HG03457 (cell line): ENCODE results near the gene ATP1A3.
"Not testable (repeated sequence)": the region's sequence is repeated elsewhere in the genome, so short reads cannot be mapped to it uniquely, and the experiment has no call there.

Source experiments
- ATAC-seq: cut with Tn5 transposase; IDR thresholded peaks from one replicate; pipeline ENCODE4 v1.9.1; 2021; ENCODE audit warnings: moderate number of reproducible peaks; ENCODE audit not compliant: unreplicated experiment

The ATP1A3 gene

GRCh38 chr19:41993612-41994483, at the start of gene ATP1A3:
Gene ATP1A3, minus strand, starts transcription at chr19:41994230. Its CDS starts 154 bp downstream, at chr19:41994076.
- no peak for ATAC-seq

GRCh38 chr19:42042455-42043170, 48.6 kb upstream of the ATP1A3 start:
- ATAC-seq: no peak

GRCh38 chr19:42040491-42040890, 46.5 kb upstream of the ATP1A3 start:
- not testable (repeated sequence) for ATAC-seq

GRCh38 chr19:42040031-42040430, 46.0 kb upstream of the ATP1A3 start:
- ATAC-seq: no peak

GRCh38 chr19:42038666-42039065, 44.6 kb upstream of the ATP1A3 start:
- no peak for ATAC-seq

- no peak for ATAC-seq
Measured at GRCh38 chr19:42037649-42038048, 43.6 kb upstream of the ATP1A3 start.

- ATAC-seq: not testable (repeated sequence)
Measured at GRCh38 chr19:42034640-42035391, 40.8 kb upstream of the ATP1A3 start.

- no peak for ATAC-seq
Measured at GRCh38 chr19:42033413-42033812, 39.4 kb upstream of the ATP1A3 start.

- ATAC-seq: no peak
Measured at GRCh38 chr19:42032431-42032830, 38.4 kb upstream of the ATP1A3 start.

- ATAC-seq: no peak
Measured at GRCh38 chr19:42030645-42031440, 36.8 kb upstream of the ATP1A3 start.

GRCh38 chr19:42028304-42029216, 34.5 kb upstream of the ATP1A3 start:
- no peak for ATAC-seq

- ATAC-seq: no peak
Measured at GRCh38 chr19:42024622-42025111, 30.6 kb upstream of the ATP1A3 start.

- no peak for ATAC-seq
Measured at GRCh38 chr19:42023943-42024260, 29.9 kb upstream of the ATP1A3 start.

GRCh38 chr19:42023121-42023942, 29.3 kb upstream of the ATP1A3 start:
- no peak for ATAC-seq

GRCh38 chr19:42022616-42023015, 28.6 kb upstream of the ATP1A3 start:
- ATAC-seq: no peak

- ATAC-seq: no peak
Measured at GRCh38 chr19:42021185-42021584, 27.2 kb upstream of the ATP1A3 start.

GRCh38 chr19:42018503-42019193, 24.6 kb upstream of the ATP1A3 start:
- no peak for ATAC-seq

GRCh38 chr19:42017040-42017439, 23.0 kb upstream of the ATP1A3 start:
- no peak for ATAC-seq
